Measurements from ENCODE around the gene SHISA6.

GRCh38 chr17:11467639-11468038 is 226.6 kb downstream of the SHISA6 start:
- TF ChIP-seq CTCF (IDR thresholded peaks at IDR 0.05; ENCODE audit: low read depth, low read length, missing input control) (no peak), MAX (IDR thresholded peaks at IDR 0.05) (no peak)

All from liver (tissue), 2 donors.